Body of pancreas (tissue), 4 donors: ENCODE data around the gene C1orf115. TPM values are rescaled to one million over a fixed set of nuclear protein-coding genes. Genes with fewer than 3 reads are reported as not detected.
"Not testable (repeated sequence)": the region's sequence is repeated elsewhere in the genome, so short reads cannot be mapped to it uniquely, and the experiment has no call there.

Experiments
- ATAC-seq: fragments of 150-250 bp; one replicate; pipeline ENCODE4 v1.9.1; 2016
- DNase-seq, 4 donors: peaks; one replicate each; pipeline ENCODE4 v3.0.0-alpha.2; 2019
- H3K27ac ChIP-seq, 4 donors: fragments of 200-600 bp; sonication (generic); 1 replicate in 3 of 4; 2 replicates in 1 of 4; pipeline versions ENCODE4 v1.5.1 to v1.6.1; 2016 to 2019; ENCODE audit warnings: mild to moderate bottlenecking in 1 of 4, mixed read lengths in 1 of 4, moderate library complexity in 1 of 4
- H3K27me3 ChIP-seq, 2 donors: fragments of 200-600 bp; sonication (generic); one replicate each; pipeline ENCODE4 v1.6.0; 2016; ENCODE audit warnings: mild to moderate bottlenecking in 1 of 2
- H3K36me3 ChIP-seq, 2 donors: fragments of 200-600 bp; sonication (generic); replicated peaks in 1 of 2; 2 replicates each; pipeline ENCODE4 v1.5.1; 2016; ENCODE audit warnings: low read depth in 2 of 2; ENCODE audit not compliant: insufficient read depth in 1 of 2
- H3K4me1 ChIP-seq: fragments of 200-600 bp; sonication (generic); one replicate; pipeline ENCODE4 v1.6.0; 2016
- H3K4me3 ChIP-seq, 2 donors: fragments of 200-600 bp; sonication (generic); 1 replicate in 1 of 2; 2 replicates in 1 of 2; pipeline ENCODE4 v1.5.1; 2016 to 2019
- H3K9me3 ChIP-seq, 3 donors: fragments of 200-600 bp; sonication (generic); 1 replicate in 2 of 3; 2 replicates in 1 of 3; pipeline ENCODE4 v1.5.1; 2016
- CTCF ChIP-seq, 7 experiments: fragments of 450-650 bp in 4 of 7; fragments of 200-600 bp in 3 of 7; sonication (generic) in 3 of 7; IDR thresholded peaks; one replicate each; pipeline ENCODE4 v1.5.1; 2016 to 2019; ENCODE audit warnings: antibody characterized with exemption in 7 of 7
- POLR2A ChIP-seq, 3 donors: fragments of 450-650 bp; IDR thresholded peaks; one replicate each; pipeline ENCODE4 v1.6.1; 2016; ENCODE audit warnings: antibody characterized with exemption in 3 of 3, mild to moderate bottlenecking in 2 of 3
- WGBS, 2 donors: methylation state at CpG; one replicate each; pipeline ENCODE4 v1.1.5; 2017; 5-methylcytosine and 5-hydroxymethylcytosine counted together
- intact Hi-C: fragments of 100-400 bp; cut with DNase I; formaldehyde crosslinking; loops from one replicate; pipeline ENCODE4 v1.15.1; 2023
- total RNA-seq, 2 donors: library from RNA; depleted of rRNA; stranded (reverse); fragments of >200 nt; gene quantifications; one replicate each; pipeline ENCODE4 v1.1.0, GENCODE V29; 2016

The C1orf115 gene
- total RNA-seq, 2 donors from 2014 or later: 10.9 to 11.4 TPM

- peaks cover 37% of the 10 kb centered on the region for H3K4me1 ChIP-seq
- no peak for TF ChIP-seq POLR2A (IDR thresholded peaks at IDR 0.05)
- no peak for TF ChIP-seq CTCF (IDR thresholded peaks at IDR 0.05)
- ATAC-seq: peak; percentile 76
- peaks cover 0 to 3% (median 0%) of the 10 kb centered on the region in 3 donors for H3K9me3 ChIP-seq
- DNase-seq: peak; percentile 29 to 64 (median 52)
- no peaks in the 10 kb centered on the region for H3K36me3 ChIP-seq
- WGBS, 2 donors: 47 to 49% methylated on average over 9 of the region's 9 CpGs
- H3K27me3 ChIP-seq: no peaks in the 10 kb centered on the region
- H3K4me3 ChIP-seq: no peak overlapping the region
- intact Hi-C loops: no loop called here
- H3K27ac ChIP-seq: peak overlapping the region in 3 of 4 donors; percentile 11 to 51 (median 48)
Observed at GRCh38 chr1:220711056-220711809, 21.1 kb downstream of the C1orf115 start.

GRCh38 chr1:220715986-220716385 is 25.8 kb downstream of the C1orf115 start:
- DNase-seq, H3K36me3 ChIP-seq, intact Hi-C loops, H3K9me3 ChIP-seq, ATAC-seq, H3K27ac ChIP-seq, H3K27me3 ChIP-seq, H3K4me3 ChIP-seq, H3K4me1 ChIP-seq: not testable (repeated sequence)
- WGBS, 2 donors: 92% methylated on average over 5 of the region's 5 CpGs

DNA sequence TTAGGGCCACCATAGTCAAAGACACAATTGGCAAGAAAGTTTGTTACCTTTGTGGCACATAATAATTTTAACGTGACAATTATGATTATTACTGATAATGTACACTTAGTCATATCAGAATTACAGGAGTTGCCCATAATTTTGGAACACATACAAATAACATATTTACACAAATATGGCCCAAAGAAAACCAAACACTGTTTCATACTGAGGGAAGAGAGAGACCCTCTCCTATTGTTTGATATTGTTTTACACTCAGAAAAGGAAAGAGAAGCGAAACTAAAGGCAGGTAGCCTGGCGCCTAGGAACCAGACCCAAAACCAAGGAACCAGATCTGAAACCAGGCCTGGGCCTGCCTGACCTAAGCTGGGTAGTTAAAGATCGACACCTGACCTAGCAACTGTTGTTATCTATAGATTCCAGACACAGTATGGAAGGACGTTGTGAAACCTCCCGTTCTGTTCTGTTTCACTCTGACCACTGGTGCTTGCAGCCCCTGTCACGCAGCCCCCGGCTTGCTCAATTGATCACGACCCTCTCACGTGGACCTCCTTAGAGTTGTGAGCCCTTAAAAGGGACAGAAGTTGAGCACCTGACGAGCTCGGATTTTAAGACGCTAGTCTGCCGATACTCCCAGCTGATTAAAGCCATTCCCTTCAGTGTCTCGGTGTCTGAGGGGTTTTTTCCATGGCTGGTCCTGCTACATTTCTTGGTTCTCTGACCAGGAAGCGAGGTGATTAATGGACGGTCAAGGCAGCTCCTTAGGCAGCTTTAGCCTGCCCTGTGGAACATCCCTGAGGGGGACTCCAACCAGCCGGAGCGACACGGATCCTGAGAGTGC is 27.9 kb downstream of the C1orf115 start:
- H3K4me3 ChIP-seq: no peak overlapping the region
- no peak for TF ChIP-seq CTCF (IDR thresholded peaks at IDR 0.05)
- TF ChIP-seq POLR2A (IDR thresholded peaks at IDR 0.05): no peak
- H3K9me3 ChIP-seq: peaks cover 0 to 4% (median 0%) of the 10 kb centered on the region in 3 donors
- no peak for DNase-seq
- no peaks in the 10 kb centered on the region for H3K27me3 ChIP-seq
- WGBS, 2 donors: 85 to 91% methylated on average over 17 to 20 of the region's 20 CpGs
- no peak overlapping the region for H3K27ac ChIP-seq
- no peak for ATAC-seq
- no peaks in the 10 kb centered on the region for H3K36me3 ChIP-seq
- intact Hi-C loops: no loop called here
- H3K4me1 ChIP-seq: peaks cover 5% of the 10 kb centered on the region

GRCh38 chr1:220721266-220721665 is 31.1 kb downstream of the C1orf115 start:
- intact Hi-C loops, H3K9me3 ChIP-seq, H3K27ac ChIP-seq, H3K4me3 ChIP-seq, ATAC-seq, H3K27me3 ChIP-seq, H3K36me3 ChIP-seq, H3K4me1 ChIP-seq, DNase-seq: not testable (repeated sequence)
- 66 to 87% methylated on average over 7 of the region's 7 CpGs for WGBS, 2 donors

- Histone ChIP-seq H3K9me3 (no peaks in the 10 kb centered on the region), H3K4me1 (peaks cover 4% of the 10 kb centered on the region), H3K4me3 (no peak overlapping the region), H3K36me3 (no peaks in the 10 kb centered on the region), H3K27me3 (no peaks in the 10 kb centered on the region), H3K27ac (no peak overlapping the region)
- DNase-seq: no peak
- TF ChIP-seq POLR2A (IDR thresholded peaks at IDR 0.05) (no peak), CTCF (IDR thresholded peaks at IDR 0.05) (peak in 4 of 7 experiments; percentile 10 to 23 (median 19))
- WGBS, 2 donors: 56 to 67% methylated on average over 3 of the region's 3 CpGs
- ATAC-seq: no peak
- intact Hi-C loops: no loop called here
Observed at GRCh38 chr1:220726634-220727033, 36.5 kb downstream of the C1orf115 start.
